Small intestine (tissue), 7 donors: Measurements from ENCODE around the gene ADCY9. TPM values are rescaled to one million over a fixed set of nuclear protein-coding genes. Genes with fewer than 3 reads are reported as not detected.

ENCODE experiments used
- DNase-seq, 2 donors: peaks; one replicate each; pipeline versions ENCODE4 v3.0.0 to v3.0.0-alpha.2; 2013
- FAIRE-seq: peaks from 2 replicates; lab custom pipeline; 2012; peaks lifted over from hg19 to GRCh38; lab: Jason Lieb, UNC
- H3K27ac ChIP-seq, 3 donors: one replicate each; pipeline ENCODE4 v1.5.1; 2013; ENCODE audit warnings: low read length in 2 of 3, mild to moderate bottlenecking in 2 of 3, control low read depth in 1 of 3, inconsistent platforms in 1 of 3, low read depth in 1 of 3, moderate library complexity in 1 of 3
- H3K27me3 ChIP-seq, 3 donors: one replicate each; pipeline ENCODE4 v1.6.1; 2013; ENCODE audit warnings: low read length in 3 of 3, inconsistent platforms in 1 of 3; ENCODE audit not compliant: control insufficient read depth in 3 of 3, insufficient read depth in 3 of 3
- H3K36me3 ChIP-seq, 3 donors: one replicate each; pipeline ENCODE4 v1.6.1; 2013; ENCODE audit warnings: low read length in 3 of 3, inconsistent platforms in 1 of 3, low read depth in 1 of 3, mild to moderate bottlenecking in 1 of 3, moderate library complexity in 1 of 3; ENCODE audit not compliant: control insufficient read depth in 3 of 3, insufficient read depth in 2 of 3
- H3K4me1 ChIP-seq, 3 donors: one replicate each; pipeline ENCODE4 v1.6.1; 2013; ENCODE audit warnings: low read length in 2 of 3, inconsistent platforms in 1 of 3, low read depth in 1 of 3, mild to moderate bottlenecking in 1 of 3, moderate library complexity in 1 of 3; ENCODE audit not compliant: control insufficient read depth in 3 of 3, insufficient read depth in 2 of 3
- H3K4me3 ChIP-seq, 3 donors: one replicate each; pipeline ENCODE4 v1.5.1; 2013; ENCODE audit warnings: low read length in 3 of 3, control low read depth in 1 of 3, inconsistent platforms in 1 of 3, low read depth in 1 of 3, mild to moderate bottlenecking in 1 of 3, moderate library complexity in 1 of 3
- H3K9me3 ChIP-seq, 2 donors: one replicate each; pipeline ENCODE4 v1.6.1; 2013; ENCODE audit warnings: low read depth in 1 of 2, low read length in 1 of 2; ENCODE audit not compliant: control insufficient read depth in 2 of 2, insufficient read depth in 1 of 2
- WGBS, 3 donors: extraction: QIAGEN DNeasy Blood & Tissue Kit; methylation state at CpG; one replicate each; pipeline ENCODE4 v1.1.7; 2013; 5-methylcytosine and 5-hydroxymethylcytosine counted together
- polyA plus RNA-seq, 4 donors: library from polyadenylated mRNA; stranded (reverse) in 3 of 4; unstranded in 1 of 4; fragments of 200-250 nt in 3 of 4; fragments of 120-200 nt in 1 of 4; gene quantifications; one replicate each; pipeline versions ENCODE4 v1.2.1 to v1.2.3, GENCODE V29; 2013
- donor health status: healthy with polysubstance abuse.
- donor health status: control.
- donor health status: control.
- donor health status: Bipolar disorder and iron deficiency.
- donor health status: healthy.

The ADCY9 gene
- polyA plus RNA-seq, 4 donors, result 4.3 to 10.7 (median 8.0) TPM

- WGBS, 3 donors, result 72 to 90% (median 86%) methylated on average over 17 to 20 of the region's 20 CpGs
- no peak for FAIRE-seq
- DNase-seq, result no peak
- Histone ChIP-seq H3K36me3 (peaks cover 2 to 64% (median 2%) of the 10 kb centered on the region in 3 donors), H3K9me3 (no peaks in the 10 kb centered on the region), H3K4me1 (peaks cover 0 to 6% (median 0%) of the 10 kb centered on the region in 3 donors), H3K27me3 (no peaks in the 10 kb centered on the region), H3K27ac (peak overlapping the region in 1 of 3 donors; percentile 73), H3K4me3 (no peak overlapping the region)
Measured at GRCh38 chr16:3980253-3981111, 135.8 kb downstream of the ADCY9 start.

DNA sequence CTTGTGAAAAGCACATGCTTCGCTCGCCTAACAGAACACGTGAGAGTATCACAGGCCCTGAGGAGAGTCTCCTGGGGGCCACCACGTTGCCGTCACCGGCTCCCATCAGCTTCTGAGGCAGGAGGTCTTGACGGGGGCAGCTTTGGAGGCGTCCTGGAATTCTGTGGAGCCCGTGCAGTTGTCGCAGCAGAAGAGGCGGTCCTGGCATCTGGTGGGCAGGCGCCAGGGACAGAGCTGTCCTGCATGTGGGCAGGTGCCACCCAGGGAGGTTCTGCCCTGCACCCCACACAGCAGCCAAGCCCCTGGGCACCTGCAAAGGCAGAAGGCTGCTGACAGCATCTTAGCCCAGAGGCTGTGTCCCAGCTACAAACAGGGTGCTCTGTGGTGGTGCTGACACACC, 136.7 kb downstream of the ADCY9 start:
- no peak for DNase-seq
- no peak overlapping the region for H3K4me3 ChIP-seq
- 91 to 93% (median 91%) methylated on average over 12 of the region's 12 CpGs for WGBS, 3 donors
- no peaks in the 10 kb centered on the region for H3K9me3 ChIP-seq
- H3K27me3 ChIP-seq, result no peaks in the 10 kb centered on the region
- peaks cover 0 to 6% (median 0%) of the 10 kb centered on the region in 3 donors for H3K4me1 ChIP-seq
- H3K36me3 ChIP-seq, result peaks cover 2 to 68% (median 4%) of the 10 kb centered on the region in 3 donors
- no peak for FAIRE-seq
- H3K27ac ChIP-seq, result no peak overlapping the region

DNA sequence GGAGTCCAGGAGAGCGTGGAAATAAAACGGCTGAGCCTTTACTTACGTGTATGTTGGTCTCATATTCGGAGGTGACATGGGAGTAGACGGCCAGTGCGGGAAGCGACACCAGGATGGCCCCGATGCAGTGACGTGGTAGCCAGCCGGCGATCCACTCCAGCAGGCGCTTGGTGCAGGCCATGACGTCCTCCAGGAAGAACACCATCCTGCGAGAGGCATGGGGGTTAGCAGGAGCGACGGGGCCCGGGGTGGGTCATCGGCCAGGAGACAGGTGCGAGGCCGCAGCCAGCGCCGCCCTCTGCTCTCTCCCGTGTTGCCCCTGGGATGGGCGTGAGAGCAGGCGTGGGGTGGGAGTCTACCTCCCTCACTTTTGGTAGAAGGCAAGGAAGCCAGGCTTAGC, 137.2 kb downstream of the ADCY9 start:
- H3K9me3 ChIP-seq, result no peaks in the 10 kb centered on the region
- H3K36me3 ChIP-seq, result peaks cover 2 to 68% (median 4%) of the 10 kb centered on the region in 3 donors
- H3K27me3 ChIP-seq, result no peaks in the 10 kb centered on the region
- no peak overlapping the region for H3K4me3 ChIP-seq
- DNase-seq (no peak), FAIRE-seq (no peak)
- no peak overlapping the region for H3K27ac ChIP-seq
- 95 to 97% (median 96%) methylated on average over 25 of the region's 25 CpGs for WGBS, 3 donors
- H3K4me1 ChIP-seq, result peaks cover 0 to 6% (median 0%) of the 10 kb centered on the region in 3 donors

DNA sequence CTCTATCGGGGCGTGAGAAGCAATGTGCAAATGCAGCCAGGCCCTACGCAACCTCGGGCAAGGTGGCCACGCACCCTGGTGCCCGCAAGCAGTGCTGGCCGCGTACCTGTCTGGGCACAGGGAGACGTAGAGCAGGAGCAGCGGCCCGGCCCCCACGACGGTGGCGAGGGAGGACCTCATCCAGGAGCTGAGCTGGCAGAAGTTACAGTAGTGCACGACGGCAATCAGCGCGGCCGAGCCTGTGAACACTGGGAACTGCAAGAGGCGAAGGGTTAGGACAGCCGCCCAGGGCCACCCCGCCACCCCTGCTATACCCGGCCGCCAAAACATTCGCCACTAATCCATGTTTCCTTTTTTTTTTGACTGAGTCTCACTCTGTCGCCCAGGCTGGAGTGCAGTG, 138.9 kb downstream of the ADCY9 start:
- no peak for DNase-seq
- Histone ChIP-seq H3K4me1 (peaks cover 0 to 6% (median 0%) of the 10 kb centered on the region in 3 donors), H3K36me3 (peaks cover 2 to 61% (median 4%) of the 10 kb centered on the region in 3 donors), H3K4me3 (no peak overlapping the region), H3K9me3 (no peaks in the 10 kb centered on the region), H3K27ac (no peak overlapping the region), H3K27me3 (no peaks in the 10 kb centered on the region)
- 89 to 92% (median 89%) methylated on average over 26 of the region's 26 CpGs for WGBS, 3 donors
- no peak for FAIRE-seq

DNA sequence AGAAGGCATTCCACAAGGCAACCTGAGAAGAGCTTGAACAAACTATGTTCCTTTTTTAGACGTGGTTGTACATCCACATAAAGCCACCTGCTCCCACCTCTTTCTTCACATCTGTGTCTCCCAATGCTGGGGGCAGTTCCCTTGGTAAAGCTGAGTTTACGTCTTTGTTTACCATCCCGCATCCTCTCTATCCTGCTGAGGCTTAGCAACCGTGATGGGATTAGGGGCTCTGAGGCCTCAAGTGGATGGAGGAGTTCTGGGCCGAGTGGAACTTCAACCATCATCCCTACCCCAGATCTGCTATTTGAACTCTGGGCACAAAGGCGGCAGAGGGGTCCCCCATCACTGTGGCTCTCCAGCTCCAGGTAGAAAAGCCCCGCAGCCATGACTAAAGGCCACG, 141.5 kb downstream of the ADCY9 start:
- DNase-seq, result no peak
- Histone ChIP-seq H3K4me3 (no peak overlapping the region), H3K4me1 (no peaks in the 10 kb centered on the region), H3K9me3 (no peaks in the 10 kb centered on the region), H3K27ac (no peak overlapping the region), H3K36me3 (peaks cover 2 to 47% (median 4%) of the 10 kb centered on the region in 3 donors), H3K27me3 (no peaks in the 10 kb centered on the region)
- WGBS, 3 donors, result 89 to 97% (median 92%) methylated on average over 8 of the region's 8 CpGs
- FAIRE-seq, result no peak

- no peak overlapping the region for H3K4me3 ChIP-seq
- no peaks in the 10 kb centered on the region for H3K4me1 ChIP-seq
- DNase-seq (no peak), FAIRE-seq (no peak)
- peaks cover 0 to 25% (median 2%) of the 10 kb centered on the region in 3 donors for H3K36me3 ChIP-seq
- H3K27ac ChIP-seq, result no peak overlapping the region
- no peaks in the 10 kb centered on the region for H3K9me3 ChIP-seq
- H3K27me3 ChIP-seq, result no peaks in the 10 kb centered on the region
- WGBS, 3 donors, result 85 to 92% (median 90%) methylated on average over 8 of the region's 8 CpGs
Measured at GRCh38 chr16:3971706-3972105, 144.5 kb downstream of the ADCY9 start.

DNA sequence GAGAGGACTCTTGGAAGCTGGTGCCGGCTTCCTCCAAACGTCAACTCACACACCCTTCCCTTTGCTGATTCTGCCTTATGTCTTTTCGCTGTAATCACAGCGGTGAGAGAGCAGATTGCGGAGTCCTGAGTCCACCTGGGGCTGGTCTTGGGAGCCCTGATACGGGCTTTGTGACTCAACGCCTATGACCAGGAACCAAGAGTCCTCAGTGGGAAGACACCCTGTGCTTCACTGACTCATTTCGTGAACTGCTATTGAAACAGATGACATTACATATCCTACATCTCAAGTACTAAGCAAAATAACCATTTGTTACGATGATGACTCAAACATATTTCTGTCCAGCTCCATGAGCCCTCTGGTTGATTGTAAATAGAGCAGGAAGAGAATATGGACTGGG, 145.0 kb downstream of the ADCY9 start:
- H3K4me3 ChIP-seq, result no peak overlapping the region
- no peak overlapping the region for H3K27ac ChIP-seq
- 84 to 92% (median 86%) methylated on average over 9 of the region's 9 CpGs for WGBS, 3 donors
- peaks cover 0 to 2% of the 10 kb centered on the region in 2 donors for H3K9me3 ChIP-seq
- FAIRE-seq (no peak), DNase-seq (no peak)
- H3K36me3 ChIP-seq, result peaks cover 0 to 25% (median 2%) of the 10 kb centered on the region in 3 donors
- H3K27me3 ChIP-seq, result no peaks in the 10 kb centered on the region
- no peaks in the 10 kb centered on the region for H3K4me1 ChIP-seq

- Histone ChIP-seq H3K36me3 (peaks cover 0 to 36% (median 0%) of the 10 kb centered on the region in 3 donors), H3K4me1 (no peaks in the 10 kb centered on the region), H3K27me3 (no peaks in the 10 kb centered on the region), H3K4me3 (no peak overlapping the region), H3K9me3 (peaks cover 0 to 11% of the 10 kb centered on the region in 2 donors), H3K27ac (no peak overlapping the region)
- FAIRE-seq (no peak), DNase-seq (no peak)
- WGBS, 3 donors, result 88 to 94% (median 88%) methylated on average over 8 of the region's 8 CpGs
Measured at GRCh38 chr16:3968551-3968950, 147.7 kb downstream of the ADCY9 start.
